ENCODE data around the gene ABHD1.

DNA sequence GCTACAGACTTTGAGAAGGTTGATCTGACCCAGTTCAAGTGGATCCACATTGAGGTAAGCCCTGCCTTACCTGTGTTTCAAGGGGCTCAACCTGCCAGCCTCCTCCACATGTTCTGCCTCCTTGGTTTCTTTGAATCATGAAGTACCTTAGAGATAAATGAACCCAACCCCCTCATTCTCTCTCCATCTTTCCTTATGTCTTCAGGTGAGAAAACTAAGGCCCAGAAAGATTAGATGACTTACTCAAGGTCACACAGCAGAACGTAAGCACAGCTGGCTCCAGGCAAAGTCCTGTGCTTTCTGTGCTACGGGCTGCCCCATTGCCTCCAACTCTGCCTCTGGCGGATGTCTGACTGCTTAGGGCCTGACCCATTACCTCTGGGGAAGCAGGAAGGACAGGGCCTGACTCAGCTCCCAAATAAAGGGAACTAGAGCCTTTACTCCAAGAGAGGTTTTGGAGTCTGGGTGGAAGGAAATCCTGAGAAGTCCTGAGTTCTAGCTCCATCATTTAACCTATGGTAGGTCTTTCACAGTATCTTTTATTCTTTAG is 26.8 kb upstream of the ABHD1 start:
- TF ChIP-seq, protein P1, sequence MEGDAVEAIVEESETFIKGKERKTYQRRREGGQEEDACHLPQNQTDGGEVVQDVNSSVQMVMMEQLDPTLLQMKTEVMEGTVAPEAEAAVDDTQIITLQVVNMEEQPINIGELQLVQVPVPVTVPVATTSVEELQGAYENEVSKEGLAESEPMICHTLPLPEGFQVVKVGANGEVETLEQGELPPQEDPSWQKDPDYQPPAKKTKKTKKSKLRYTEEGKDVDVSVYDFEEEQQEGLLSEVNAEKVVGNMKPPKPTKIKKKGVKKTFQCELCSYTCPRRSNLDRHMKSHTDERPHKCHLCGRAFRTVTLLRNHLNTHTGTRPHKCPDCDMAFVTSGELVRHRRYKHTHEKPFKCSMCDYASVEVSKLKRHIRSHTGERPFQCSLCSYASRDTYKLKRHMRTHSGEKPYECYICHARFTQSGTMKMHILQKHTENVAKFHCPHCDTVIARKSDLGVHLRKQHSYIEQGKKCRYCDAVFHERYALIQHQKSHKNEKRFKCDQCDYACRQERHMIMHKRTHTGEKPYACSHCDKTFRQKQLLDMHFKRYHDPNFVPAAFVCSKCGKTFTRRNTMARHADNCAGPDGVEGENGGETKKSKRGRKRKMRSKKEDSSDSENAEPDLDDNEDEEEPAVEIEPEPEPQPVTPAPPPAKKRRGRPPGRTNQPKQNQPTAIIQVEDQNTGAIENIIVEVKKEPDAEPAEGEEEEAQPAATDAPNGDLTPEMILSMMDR (IDR thresholded peaks at IDR 0.05) = no peak
- no peak for TF ChIP-seq POLR2A (IDR thresholded peaks at IDR 0.05)
